HG03159 (cell line): ENCODE results near the gene MKS1.

Source experiments
- ATAC-seq: cut with Tn5 transposase; IDR thresholded peaks from one replicate; pipeline ENCODE4 v1.9.1; 2021; ENCODE audit warnings: mild to moderate bottlenecking, moderate library complexity; ENCODE audit not compliant: unreplicated experiment

Gene MKS1

GRCh38 chr17:58204796-58205195 is 14.3 kb downstream of the MKS1 start:
- no peak for ATAC-seq

GRCh38 chr17:58202859-58203258 is 16.2 kb downstream of the MKS1 start:
- no peak for ATAC-seq

- ATAC-seq: peak; percentile 57
Observed at GRCh38 chr17:58200024-58200633, 18.9 kb downstream of the MKS1 start.

- ATAC-seq: no peak
Observed at GRCh38 chr17:58196610-58197009, 22.4 kb downstream of the MKS1 start.

DNA sequence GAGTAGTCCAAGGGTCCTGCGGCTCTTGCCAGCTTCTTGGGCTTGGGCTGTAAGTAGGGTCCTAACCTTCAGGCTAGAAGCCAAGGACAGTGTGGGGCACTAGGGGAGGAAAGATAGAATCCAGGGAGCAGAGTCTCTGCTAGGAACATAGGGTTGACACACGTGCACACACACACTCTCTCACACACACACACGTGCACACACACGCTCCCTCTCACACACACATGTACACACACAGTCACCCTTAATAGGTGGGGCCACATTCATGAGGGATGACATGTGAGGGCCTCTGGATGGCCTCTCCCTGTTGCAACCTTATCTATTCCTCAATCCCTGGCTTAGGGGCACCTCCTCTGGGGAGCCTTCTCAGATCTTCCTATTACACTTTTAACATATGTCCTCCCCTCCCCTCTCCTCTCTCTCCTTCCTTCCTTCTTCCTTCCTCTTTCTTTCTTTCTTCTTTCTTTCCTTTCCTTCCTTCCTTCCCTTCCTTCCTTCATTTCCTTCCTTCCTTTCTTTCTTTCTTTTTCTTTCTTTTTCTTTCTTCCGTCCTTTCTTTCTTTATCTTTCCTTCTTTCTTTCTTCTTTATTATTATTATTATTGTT is 23.4 kb downstream of the MKS1 start:
- no peak for ATAC-seq

- ATAC-seq: no peak
Observed at GRCh38 chr17:58193641-58194255, 25.3 kb downstream of the MKS1 start.

DNA sequence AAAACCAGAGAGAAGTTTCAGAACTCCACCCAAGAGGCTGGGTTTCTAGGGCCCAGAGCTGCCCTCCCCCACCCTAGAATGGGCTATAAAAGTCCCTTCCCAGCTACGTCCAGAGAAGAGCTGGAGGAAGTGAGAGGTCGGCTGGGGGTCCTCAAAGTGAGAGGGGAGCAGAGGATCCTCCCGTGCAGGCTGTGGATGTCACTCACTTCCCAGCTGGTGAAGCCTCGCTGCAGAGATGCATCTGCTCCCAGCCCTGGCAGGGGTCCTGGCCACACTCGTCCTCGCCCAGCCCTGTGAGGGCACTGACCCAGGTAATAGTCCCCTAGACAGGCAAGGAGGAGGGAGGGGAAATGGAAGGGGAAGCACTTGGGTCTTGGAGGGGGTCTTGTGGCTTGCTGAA is 26.4 kb downstream of the MKS1 start, which contains the start of gene EPX:
Gene EPX (plus strand): TSS at position 115 of the 400 bp plus-strand sequence. CDS start 121 bp downstream, at position 236.
- ATAC-seq: no peak

- ATAC-seq: no peak
Observed at GRCh38 chr17:58191241-58191896, 27.7 kb downstream of the MKS1 start.

- ATAC-seq: no peak
Observed at GRCh38 chr17:58189436-58190146, 29.5 kb downstream of the MKS1 start.

- no peak for ATAC-seq
Observed at GRCh38 chr17:58187675-58188074, 31.4 kb downstream of the MKS1 start.

DNA sequence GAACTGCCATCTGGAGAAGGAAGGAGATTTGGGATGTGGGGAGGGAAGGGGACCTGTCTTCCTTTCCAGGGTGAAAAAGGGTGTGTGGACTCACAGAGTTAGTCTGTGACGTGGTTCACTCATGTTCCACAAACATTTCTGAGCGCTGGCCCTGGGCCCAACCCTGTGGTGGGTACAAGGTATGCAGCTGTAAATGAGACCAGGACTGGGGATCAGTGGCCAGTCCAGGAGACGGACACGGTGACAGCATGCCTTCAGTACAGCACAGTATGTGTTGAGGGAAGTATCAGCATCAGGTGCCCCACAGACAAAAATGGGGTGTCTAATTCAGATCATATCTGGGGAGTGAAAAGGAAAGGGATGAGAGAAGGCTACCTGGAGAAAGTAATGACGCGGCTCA is 32.0 kb downstream of the MKS1 start:
- ATAC-seq: no peak

- ATAC-seq: no peak
Observed at GRCh38 chr17:58186591-58186990, 32.5 kb downstream of the MKS1 start.

DNA sequence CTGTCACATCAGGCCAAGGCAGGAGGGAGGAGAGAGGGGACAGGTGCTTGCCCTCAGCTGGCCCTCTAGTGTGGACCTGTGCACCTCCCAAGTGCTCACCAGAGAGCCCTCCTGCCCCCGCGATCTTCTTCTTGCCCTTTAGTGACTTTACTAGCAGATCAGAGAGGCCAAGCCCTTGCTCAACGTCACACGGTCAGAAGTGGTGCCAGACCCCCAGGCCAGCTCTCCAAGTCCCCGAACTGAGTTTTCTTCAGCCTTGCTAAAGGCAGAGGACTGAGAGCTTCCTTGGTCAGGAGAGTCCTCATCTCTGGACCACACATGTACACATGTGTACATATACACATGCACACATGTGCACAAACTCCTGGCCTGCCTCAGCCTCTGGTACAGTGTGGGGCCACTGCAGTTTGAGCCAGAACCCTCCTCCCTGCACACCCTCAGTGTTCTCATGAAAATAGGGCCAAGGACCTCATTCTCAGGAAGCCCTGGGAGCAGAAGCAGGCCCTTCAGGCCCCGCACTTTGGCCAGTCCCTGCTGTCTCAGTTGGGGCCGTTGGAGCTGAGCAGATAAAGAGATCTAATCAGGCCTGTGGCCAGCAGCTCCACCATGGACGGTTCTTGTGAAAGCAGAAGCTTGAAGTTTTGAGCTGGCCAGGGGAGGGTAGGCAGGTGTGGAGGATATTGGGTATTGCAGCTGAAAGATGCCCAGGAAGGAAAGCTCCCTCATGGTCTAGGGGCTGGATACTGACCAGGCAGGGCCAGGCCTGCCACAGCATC is 33.9 kb downstream of the MKS1 start:
- ATAC-seq: no peak

DNA sequence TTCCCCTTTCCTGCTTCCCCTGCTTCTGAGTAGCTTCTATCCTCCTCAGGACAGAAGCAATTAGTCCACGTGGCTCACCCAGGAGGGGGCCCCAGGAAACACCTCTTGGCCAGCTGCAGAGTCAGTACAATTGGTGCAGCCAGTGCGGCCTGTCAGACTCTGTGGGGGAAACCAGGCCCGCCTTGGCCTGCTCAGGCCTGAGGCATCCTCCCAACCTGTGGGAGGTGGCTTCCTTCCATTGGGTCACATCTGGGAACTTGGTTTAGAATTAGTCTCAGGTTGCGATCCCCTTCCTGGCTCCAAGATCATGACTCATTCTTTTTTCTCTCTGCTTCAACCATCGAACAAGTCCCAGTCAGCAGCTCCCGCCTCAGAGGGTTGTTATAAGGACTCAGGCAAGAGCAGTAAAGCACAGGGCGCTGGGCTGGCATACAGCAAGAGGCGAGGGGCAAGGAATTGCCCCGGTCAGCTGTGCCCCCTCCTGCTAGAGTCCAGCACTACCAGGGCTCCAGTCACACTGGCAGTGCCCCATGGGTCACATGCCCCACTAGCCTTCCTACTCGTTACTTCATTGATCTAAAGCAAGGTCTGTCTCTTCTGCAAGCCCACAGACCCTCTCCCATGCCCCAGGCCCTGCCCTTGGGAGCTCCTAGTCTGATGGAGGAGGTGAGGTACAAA is 34.6 kb downstream of the MKS1 start:
- ATAC-seq: no peak

DNA sequence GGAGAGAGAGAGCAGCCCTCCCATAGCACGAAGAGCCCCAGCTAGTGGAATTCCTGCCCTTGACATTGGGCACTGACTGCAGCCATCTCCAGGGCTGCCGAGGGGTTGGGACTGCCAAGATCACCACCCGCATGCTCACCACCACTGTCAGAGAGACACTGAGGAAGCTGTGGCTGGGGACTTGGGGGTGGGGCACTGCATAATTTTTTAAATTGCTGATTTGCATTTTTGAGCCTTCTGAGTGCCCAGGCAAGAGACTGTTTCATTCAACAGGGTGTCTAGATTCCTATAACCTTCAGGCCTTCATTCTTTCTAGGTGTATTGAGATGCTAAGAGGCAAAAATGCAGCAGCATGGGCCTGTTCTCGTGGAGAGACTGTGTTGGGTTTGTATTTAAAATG is 35.5 kb downstream of the MKS1 start:
- no peak for ATAC-seq

- ATAC-seq: no peak
Observed at GRCh38 chr17:58181796-58182195, 37.3 kb downstream of the MKS1 start.

DNA sequence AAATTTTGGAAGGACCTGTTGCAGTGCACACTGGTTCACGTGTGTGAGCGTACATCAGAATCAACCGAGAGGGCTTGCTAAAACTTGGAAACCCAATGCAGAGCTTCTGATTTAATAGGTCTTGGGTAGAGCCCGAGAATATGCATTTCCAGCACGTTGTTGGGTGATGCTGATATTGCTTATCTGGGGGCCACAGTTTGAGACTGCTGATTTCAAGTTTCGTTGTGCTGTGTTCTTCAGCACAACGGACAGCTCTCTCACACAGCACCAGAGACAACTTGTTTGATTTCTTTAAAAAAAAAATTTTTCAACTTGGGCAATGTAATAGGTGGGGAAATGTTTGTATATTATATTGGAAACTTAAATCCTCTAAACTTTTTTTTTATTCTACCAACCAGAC is 42.9 kb downstream of the MKS1 start:
- no peak for ATAC-seq

GRCh38 chr17:58174871-58175270 is 44.2 kb downstream of the MKS1 start:
- no peak for ATAC-seq

- ATAC-seq: no peak
Observed at GRCh38 chr17:58172369-58173071, 46.5 kb downstream of the MKS1 start.
